T-cell (primary cell): ENCODE data around the gene SERAC1. TPM values are rescaled to one million over a fixed set of nuclear protein-coding genes. Genes with fewer than 3 reads are reported as not detected.

Experiments used
- ATAC-seq, 4 experiments: fragments of 200-7000 bp in 3 of 4; fragments of 150-1000 bp in 1 of 4; cut with Tn5 transposase; replicated peaks in 1 of 4; 1 replicate in 3 of 4; 2 replicates in 1 of 4; pipeline ENCODE4 v1.10.0; 2021; ENCODE audit warnings: moderate library complexity in 3 of 4, mild to moderate bottlenecking in 2 of 4, moderate number of reproducible peaks in 1 of 4
- CTCF ChIA-PET, 2 donors: fragments of 300-600 bp; sonication (Branson Sonifier 250); formaldehyde crosslinking; loops; one replicate each; lab custom pipeline; 2022; ENCODE audit warnings: antibody characterized with exemption in 2 of 2; lab: Charles Lee
- POLR2A ChIA-PET, 2 donors: fragments of 300-600 bp; sonication (Branson Sonifier 250); formaldehyde crosslinking; loops; one replicate each; lab custom pipeline; 2022; ENCODE audit warnings: antibody characterized with exemption in 2 of 2; lab: Charles Lee
- DNase-seq, 35 experiments: peaks; one replicate each; pipeline versions ENCODE4 v3.0.0 to v3.0.0-alpha.2; 2013 to 2023
- H3K27ac ChIP-seq: one replicate; pipeline ENCODE4 v1.5.1; 2013; ENCODE audit warnings: low read length
- H3K27me3 ChIP-seq, 2 experiments: replicated peaks in 1 of 2; 1 replicate in 1 of 2; 2 replicates in 1 of 2; pipeline versions ENCODE4 v1.6.1 to v1.7.0; 2013; ENCODE audit warnings: low read length in 1 of 2, mixed read lengths in 1 of 2; ENCODE audit not compliant: control insufficient read depth in 2 of 2, insufficient read depth in 2 of 2; ENCODE audit errors: extremely low read depth in 1 of 2
- H3K36me3 ChIP-seq, 2 donors: 1 replicate in 1 of 2; 2 replicates in 1 of 2; pipeline versions ENCODE4 v1.6.1 to v1.7.0; 2013; ENCODE audit warnings: low read length in 1 of 2; ENCODE audit not compliant: control insufficient read depth in 2 of 2, insufficient read depth in 1 of 2; ENCODE audit errors: extremely low read depth in 1 of 2
- H3K4me1 ChIP-seq, 2 experiments: 1 replicate in 1 of 2; 2 replicates in 1 of 2; pipeline versions ENCODE4 v1.6.1 to v1.7.0; 2013; ENCODE audit warnings: low read length in 2 of 2, mixed read lengths in 1 of 2; ENCODE audit not compliant: insufficient read depth in 2 of 2, control insufficient read depth in 1 of 2; ENCODE audit errors: extremely low read depth in 1 of 2
- H3K4me3 ChIP-seq, 2 donors: 1 replicate in 1 of 2; 2 replicates in 1 of 2; pipeline versions ENCODE4 v1.5.1 to v1.7.0; 2013; ENCODE audit warnings: mild to moderate bottlenecking in 2 of 2, low read length in 1 of 2, moderate library complexity in 1 of 2; ENCODE audit not compliant: control insufficient read depth in 1 of 2; ENCODE audit errors: extremely low read depth in 1 of 2
- H3K9me3 ChIP-seq: 2 replicates; pipeline ENCODE4 v1.7.0; 2013
- H3K27ac Mint-ChIP-seq, 2 donors: one replicate each; pipeline ENCODE4 v1.8.0; 2020 to 2021; ENCODE audit warnings: mild to moderate bottlenecking in 2 of 2, mixed read lengths in 2 of 2
- H3K27me3 Mint-ChIP-seq, 2 donors: one replicate each; pipeline ENCODE4 v1.8.0; 2021 to 2022; ENCODE audit warnings: mixed read lengths in 2 of 2
- H3K36me3 Mint-ChIP-seq: one replicate; pipeline ENCODE4 v1.8.0; 2021; ENCODE audit warnings: mixed read lengths
- H3K4me1 Mint-ChIP-seq, 3 donors: one replicate each; pipeline ENCODE4 v1.8.0; 2020 to 2022; ENCODE audit warnings: mixed read lengths in 3 of 3, mild to moderate bottlenecking in 1 of 3
- H3K4me3 Mint-ChIP-seq, 3 donors: one replicate each; pipeline ENCODE4 v1.8.0; 2020 to 2022; ENCODE audit warnings: mild to moderate bottlenecking in 3 of 3, mixed read lengths in 3 of 3, moderate library complexity in 3 of 3
- H3K9me3 Mint-ChIP-seq, 3 donors: one replicate each; pipeline ENCODE4 v1.8.0; 2020 to 2022; ENCODE audit warnings: mixed read lengths in 3 of 3
- WGBS: methylation state at CpG from one replicate; pipeline ENCODE4 v1.1.5; 2013; ENCODE audit warnings: missing lambda C conversion rate; ENCODE audit not compliant: insufficient coverage; 5-methylcytosine and 5-hydroxymethylcytosine counted together
- total RNA-seq, 35 experiments: library from RNA in 6 of 35; stranded (reverse) in 6 of 35; fragments of 120-200 nt in 1 of 35; gene quantifications; one replicate each; pipeline versions ENCODE4 v1.2.1 to v1.2.4 and lab custom pipeline; 2013 to 2026

Gene SERAC1
- total RNA-seq, 5 donors from 2014 or later (not counting 1 experiment from before 2014, with no cell fraction given) = 2.9 to 4.7 (median 3.4) TPM

GRCh38 chr6:158068156-158068892 lies 99.7 kb downstream of the SERAC1 start:
- H3K9me3 ChIP-seq = no peaks in the 10 kb centered on the region
- no peak overlapping the region for H3K27ac ChIP-seq
- Mint-ChIP-seq H3K4me1 (peaks cover 5 to 20% (median 18%) of the 10 kb centered on the region in 3 donors), H3K4me3 (no peak overlapping the region), H3K27ac (peak overlapping the region; percentile 71 to 84), H3K9me3 (no peaks in the 10 kb centered on the region), H3K27me3 (no peaks in the 10 kb centered on the region), H3K36me3 (peaks cover 37% of the 10 kb centered on the region)
- peaks cover 0 to 11% of the 10 kb centered on the region in 2 experiments for H3K4me1 ChIP-seq
- 95% methylated on average over 8 of the region's 10 CpGs for WGBS
- ATAC-seq (no peak), DNase-seq (no peak)
- H3K27me3 ChIP-seq = no peaks in the 10 kb centered on the region
- ChIA-PET CTCF (interaction anchor here (0.5 to 0.9 kb wide), 4 partner anchors 85 to 402 kb away, joined by 3 to 5 read pairs (median 3); no protein-coding TSS in a partner anchor), POLR2A (interaction anchor here in 1 of 2 donors (0.5 kb wide), 1 partner anchor 178 kb away, joined by 4 read pairs; no protein-coding TSS in a partner anchor)
- no peak overlapping the region for H3K4me3 ChIP-seq
- peaks cover 25 to 34% of the 10 kb centered on the region in 2 donors for H3K36me3 ChIP-seq

GRCh38 chr6:158067436-158068015 lies 100.5 kb downstream of the SERAC1 start:
- Mint-ChIP-seq H3K27me3 (no peaks in the 10 kb centered on the region), H3K36me3 (peaks cover 37% of the 10 kb centered on the region), H3K9me3 (no peaks in the 10 kb centered on the region), H3K4me1 (peaks cover 5 to 20% (median 18%) of the 10 kb centered on the region in 3 donors), H3K27ac (peak overlapping the region; percentile 49 to 71), H3K4me3 (no peak overlapping the region)
- H3K27me3 ChIP-seq = no peaks in the 10 kb centered on the region
- WGBS = 91% methylated on average over 5 of the region's 10 CpGs
- ATAC-seq (no peak), DNase-seq (no peak)
- POLR2A ChIA-PET = no interaction called here
- H3K27ac ChIP-seq = no peak overlapping the region
- H3K4me3 ChIP-seq = no peak overlapping the region
- H3K9me3 ChIP-seq = no peaks in the 10 kb centered on the region
- CTCF ChIA-PET = no interaction called here
- peaks cover 0 to 11% of the 10 kb centered on the region in 2 experiments for H3K4me1 ChIP-seq
- peaks cover 25 to 33% of the 10 kb centered on the region in 2 donors for H3K36me3 ChIP-seq

- H3K4me3 Mint-ChIP-seq = no peak overlapping the region
- Histone ChIP-seq H3K27me3 (no peaks in the 10 kb centered on the region), H3K4me3 (no peak overlapping the region), H3K4me1 (peaks cover 0 to 5% of the 10 kb centered on the region in 2 experiments), H3K9me3 (no peaks in the 10 kb centered on the region), H3K27ac (no peak overlapping the region), H3K36me3 (peaks cover 25 to 37% of the 10 kb centered on the region in 2 donors)
- no peaks in the 10 kb centered on the region for H3K27me3 Mint-ChIP-seq
- WGBS = 84% methylated on average over 14 of the region's 23 CpGs
- H3K36me3 Mint-ChIP-seq = peaks cover 36% of the 10 kb centered on the region
- CTCF ChIA-PET = no interaction called here
- no peak overlapping the region for H3K27ac Mint-ChIP-seq
- H3K4me1 Mint-ChIP-seq = peaks cover 0 to 14% (median 12%) of the 10 kb centered on the region in 3 donors
- ATAC-seq (no peak), DNase-seq (no peak)
- H3K9me3 Mint-ChIP-seq = no peaks in the 10 kb centered on the region
- POLR2A ChIA-PET = no interaction called here
Observed at GRCh38 chr6:158066136-158066781, 101.8 kb downstream of the SERAC1 start.

GRCh38 chr6:158064725-158065251 lies 103.3 kb downstream of the SERAC1 start:
- H3K27me3 Mint-ChIP-seq = no peaks in the 10 kb centered on the region
- H3K36me3 Mint-ChIP-seq = peaks cover 27% of the 10 kb centered on the region
- no peak overlapping the region for H3K4me3 Mint-ChIP-seq
- H3K27ac Mint-ChIP-seq = no peak overlapping the region
- DNase-seq = no peak
- ChIA-PET POLR2A (interaction anchor here (0.6 kb wide), 2 partner anchors 11 to 990 kb away, joined by 3 read pairs; no protein-coding TSS in a partner anchor), CTCF (interaction anchor here in 1 of 2 donors (0.6 to 0.7 kb wide), 2 partner anchors 18 to 607 kb away, joined by 3 read pairs; no protein-coding TSS in a partner anchor)
- Histone ChIP-seq H3K4me1 (peaks cover 10 to 19% of the 10 kb centered on the region in 2 experiments), H3K36me3 (peaks cover 25 to 30% of the 10 kb centered on the region in 2 donors), H3K27me3 (no peaks in the 10 kb centered on the region), H3K9me3 (no peaks in the 10 kb centered on the region), H3K27ac (no peak overlapping the region), H3K4me3 (no peak overlapping the region)
- no peaks in the 10 kb centered on the region for H3K9me3 Mint-ChIP-seq
- WGBS = 94% methylated on average over 20 of the region's 24 CpGs
- peaks cover 6 to 22% (median 18%) of the 10 kb centered on the region in 3 donors for H3K4me1 Mint-ChIP-seq
- no peak for ATAC-seq

GRCh38 chr6:158063736-158064135 lies 104.3 kb downstream of the SERAC1 start:
- peaks cover 9 to 21% (median 16%) of the 10 kb centered on the region in 3 donors for H3K4me1 Mint-ChIP-seq
- peaks cover 18 to 28% of the 10 kb centered on the region in 2 experiments for H3K4me1 ChIP-seq
- H3K36me3 ChIP-seq = peaks cover 23 to 30% of the 10 kb centered on the region in 2 donors
- no peak overlapping the region for H3K27ac ChIP-seq
- ATAC-seq (no peak), DNase-seq (no peak)
- no peak overlapping the region for H3K27ac Mint-ChIP-seq
- H3K36me3 Mint-ChIP-seq = peaks cover 27% of the 10 kb centered on the region
- H3K4me3 ChIP-seq = no peak overlapping the region
- POLR2A ChIA-PET = interaction anchor here in 1 of 2 donors (0.7 kb wide), 1 partner anchor 10 kb away, joined by 9 read pairs; no protein-coding TSS in a partner anchor
- no peaks in the 10 kb centered on the region for H3K27me3 Mint-ChIP-seq
- H3K9me3 Mint-ChIP-seq = no peaks in the 10 kb centered on the region
- H3K4me3 Mint-ChIP-seq = no peak overlapping the region
- no peaks in the 10 kb centered on the region for H3K27me3 ChIP-seq
- H3K9me3 ChIP-seq = no peaks in the 10 kb centered on the region
- WGBS = 96% methylated on average over 9 of the region's 11 CpGs
- CTCF ChIA-PET = interaction anchor here in 1 of 2 donors (2.8 kb wide), 1 partner anchor 9 kb away, joined by 13 read pairs; no protein-coding TSS in a partner anchor
